ENCODE measurements around the gene KRT84.

- TF ChIP-seq POLR2A (IDR thresholded peaks at IDR 0.05), result no peak
- TF ChIP-seq, protein P1, sequence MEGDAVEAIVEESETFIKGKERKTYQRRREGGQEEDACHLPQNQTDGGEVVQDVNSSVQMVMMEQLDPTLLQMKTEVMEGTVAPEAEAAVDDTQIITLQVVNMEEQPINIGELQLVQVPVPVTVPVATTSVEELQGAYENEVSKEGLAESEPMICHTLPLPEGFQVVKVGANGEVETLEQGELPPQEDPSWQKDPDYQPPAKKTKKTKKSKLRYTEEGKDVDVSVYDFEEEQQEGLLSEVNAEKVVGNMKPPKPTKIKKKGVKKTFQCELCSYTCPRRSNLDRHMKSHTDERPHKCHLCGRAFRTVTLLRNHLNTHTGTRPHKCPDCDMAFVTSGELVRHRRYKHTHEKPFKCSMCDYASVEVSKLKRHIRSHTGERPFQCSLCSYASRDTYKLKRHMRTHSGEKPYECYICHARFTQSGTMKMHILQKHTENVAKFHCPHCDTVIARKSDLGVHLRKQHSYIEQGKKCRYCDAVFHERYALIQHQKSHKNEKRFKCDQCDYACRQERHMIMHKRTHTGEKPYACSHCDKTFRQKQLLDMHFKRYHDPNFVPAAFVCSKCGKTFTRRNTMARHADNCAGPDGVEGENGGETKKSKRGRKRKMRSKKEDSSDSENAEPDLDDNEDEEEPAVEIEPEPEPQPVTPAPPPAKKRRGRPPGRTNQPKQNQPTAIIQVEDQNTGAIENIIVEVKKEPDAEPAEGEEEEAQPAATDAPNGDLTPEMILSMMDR (IDR thresholded peaks at IDR 0.05 in 4 of 5, conservative IDR thresholded peaks at IDR 0.05 in 1 of 5), result no peak
Observed at GRCh38 chr12:52432559-52433207, 47.2 kb upstream of the KRT84 start.

All from gastrocnemius medialis (tissue), 4 donors.